ENCODE measurements around the gene CCDC66.

CCDC66 gene

GRCh38 chr3:56622381-56622780, 65.4 kb downstream of the CCDC66 start:
- no peak for DNase-seq (ENCODE audit: low spot score)

GRCh38 chr3:56624725-56625124, 67.8 kb downstream of the CCDC66 start:
- DNase-seq (ENCODE audit: low spot score): no peak

- no peak for DNase-seq (ENCODE audit: low spot score)
These were observed 72.1 kb downstream of the CCDC66 start for GRCh38 chr3:56629047-56629446.

GRCh38 chr3:56629451-56629850, 72.5 kb downstream of the CCDC66 start:
- no peak for DNase-seq (ENCODE audit: low spot score)

GRCh38 chr3:56630966-56631365, 74.0 kb downstream of the CCDC66 start:
- DNase-seq (ENCODE audit: low spot score): no peak

- DNase-seq (ENCODE audit: low spot score): no peak
These were observed 76.2 kb downstream of the CCDC66 start for GRCh38 chr3:56633181-56633580.

- DNase-seq (ENCODE audit: low spot score): no peak
These were observed 76.9 kb downstream of the CCDC66 start for GRCh38 chr3:56633602-56634535.

- no peak for DNase-seq (ENCODE audit: low spot score)
These were observed 88.4 kb downstream of the CCDC66 start for GRCh38 chr3:56645407-56645806.

GRCh38 chr3:56654460-56654859, 97.5 kb downstream of the CCDC66 start:
- no peak for DNase-seq (ENCODE audit: low spot score)

- no peak for DNase-seq (ENCODE audit: low spot score)
These were observed 98.7 kb downstream of the CCDC66 start for GRCh38 chr3:56655709-56656108.

- no peak for DNase-seq (ENCODE audit: low spot score)
These were observed 107.8 kb downstream of the CCDC66 start for GRCh38 chr3:56664823-56665222.

GRCh38 chr3:56667973-56668579, 111.1 kb downstream of the CCDC66 start:
- no peak for DNase-seq (ENCODE audit: low spot score)

All from hepatic stellate cell (primary cell).